Measurements from ENCODE around the gene BIRC6.
"Not testable (repeated sequence)": the region's sequence is repeated elsewhere in the genome, so short reads cannot be mapped to it uniquely, and the experiment has no call there.

The BIRC6 gene

GRCh38 chr2:32624812-32625211 lies 268.0 kb downstream of the BIRC6 start:
- no peak for DNase-seq

- peak; percentile 25 for DNase-seq
These were observed 269.9 kb downstream of the BIRC6 start for GRCh38 chr2:32626639-32627221.

GRCh38 chr2:32627441-32627813 lies 270.6 kb downstream of the BIRC6 start:
- DNase-seq = peak; percentile 66

- peak; percentile 96 for DNase-seq
These were observed 271.2 kb downstream of the BIRC6 start, which contains the start of gene TTC27 for GRCh38 chr2:32627814-32628579. Gene TTC27 (plus strand): TSS chr2:32628050. CDS start chr2:32628293, 243 bp downstream.

- DNase-seq = peak; percentile 5
These were observed 275.3 kb downstream of the BIRC6 start for GRCh38 chr2:32632089-32632488.

GRCh38 chr2:32633040-32633439 lies 276.2 kb downstream of the BIRC6 start:
- DNase-seq = no peak

GRCh38 chr2:32638548-32638947 lies 281.7 kb downstream of the BIRC6 start:
- not testable (repeated sequence) for DNase-seq

- DNase-seq = no peak
These were observed 284.4 kb downstream of the BIRC6 start for GRCh38 chr2:32641180-32641579.

- DNase-seq = no peak
These were observed 290.4 kb downstream of the BIRC6 start for GRCh38 chr2:32647180-32647651.

- no peak for DNase-seq
These were observed 295.9 kb downstream of the BIRC6 start for GRCh38 chr2:32652555-32653209.

- DNase-seq = no peak
These were observed 299.2 kb downstream of the BIRC6 start for GRCh38 chr2:32656069-32656468.

- DNase-seq = no peak
These were observed 307.0 kb downstream of the BIRC6 start for GRCh38 chr2:32663864-32664263.

GRCh38 chr2:32666704-32667103 lies 309.9 kb downstream of the BIRC6 start:
- DNase-seq = no peak

GRCh38 chr2:32668254-32668653 lies 311.4 kb downstream of the BIRC6 start:
- DNase-seq = no peak
